ENCODE data around the gene MBTPS1.
A peak's percentile ranks its signal among the peaks of the same experiment; 100 is the strongest.

Gene MBTPS1

GRCh38 chr16:84116720-84117493, at the start of gene MBTPS1:
MBTPS1 (minus strand) TSS chr16:84116942; CDS start chr16:84101783, 15,159 bp downstream.
- DNase-seq (ENCODE audit: low read depth), result peak; percentile 80

- DNase-seq (ENCODE audit: low read depth), result no peak
Measured at GRCh38 chr16:84165746-84166145, 49.0 kb upstream of the MBTPS1 start.

- DNase-seq (ENCODE audit: low read depth), result no peak
Measured at GRCh38 chr16:84161801-84162200, 45.1 kb upstream of the MBTPS1 start.

GRCh38 chr16:84161037-84161436, 44.3 kb upstream of the MBTPS1 start:
- DNase-seq (ENCODE audit: low read depth), result no peak

GRCh38 chr16:84159800-84160199, 43.1 kb upstream of the MBTPS1 start:
- no peak for DNase-seq (ENCODE audit: low read depth)

- DNase-seq (ENCODE audit: low read depth), result no peak
Measured at GRCh38 chr16:84159007-84159406, 42.3 kb upstream of the MBTPS1 start.

- no peak for DNase-seq (ENCODE audit: low read depth)
Measured at GRCh38 chr16:84156342-84156784, 39.6 kb upstream of the MBTPS1 start.

GRCh38 chr16:84155771-84156170, 39.0 kb upstream of the MBTPS1 start:
- no peak for DNase-seq (ENCODE audit: low read depth)

GRCh38 chr16:84155226-84155625, 38.5 kb upstream of the MBTPS1 start:
- DNase-seq (ENCODE audit: low read depth), result no peak

- DNase-seq (ENCODE audit: low read depth), result no peak
Measured at GRCh38 chr16:84153660-84154214, 37.0 kb upstream of the MBTPS1 start.

- DNase-seq (ENCODE audit: low read depth), result no peak
Measured at GRCh38 chr16:84150926-84151325, 34.2 kb upstream of the MBTPS1 start.

- DNase-seq (ENCODE audit: low read depth), result no peak
Measured at GRCh38 chr16:84144859-84145639, 28.3 kb upstream of the MBTPS1 start, which contains the start of the genes DNAAF1 and HSDL1. DNAAF1 (plus strand) TSS chr16:84145308; CDS start chr16:84145441, 133 bp downstream. HSDL1 (minus strand) TSS chr16:84145177; CDS start chr16:84131321, 13,856 bp downstream.

GRCh38 chr16:84144209-84144858, 27.6 kb upstream of the MBTPS1 start:
- DNase-seq (ENCODE audit: low read depth), result no peak

- no peak for DNase-seq (ENCODE audit: low read depth)
Measured at GRCh38 chr16:84143784-84144199, 27.1 kb upstream of the MBTPS1 start.

- no peak for DNase-seq (ENCODE audit: low read depth)
Measured at GRCh38 chr16:84143081-84143480, 26.3 kb upstream of the MBTPS1 start.

GRCh38 chr16:84141143-84141670, 24.5 kb upstream of the MBTPS1 start:
- DNase-seq (ENCODE audit: low read depth), result no peak

- no peak for DNase-seq (ENCODE audit: low read depth)
Measured at GRCh38 chr16:84139628-84140258, 23.0 kb upstream of the MBTPS1 start.

GRCh38 chr16:84138824-84139627, 22.3 kb upstream of the MBTPS1 start:
- DNase-seq (ENCODE audit: low read depth), result no peak

GRCh38 chr16:84138500-84138823, 21.7 kb upstream of the MBTPS1 start:
- DNase-seq (ENCODE audit: low read depth), result no peak

GRCh38 chr16:84137769-84138357, 21.1 kb upstream of the MBTPS1 start:
- DNase-seq (ENCODE audit: low read depth), result no peak
